Liver (tissue), 3 donors: Measurements from ENCODE around the gene DSCAM.

ENCODE experiments used
- ATF3 ChIP-seq: IDR thresholded peaks from 2 replicates; pipeline ENCODE4 v1.6.1; 2016; ENCODE audit warnings: antibody characterized with exemption
- CTCF ChIP-seq: fragments of 150-350 bp; IDR thresholded peaks from 2 replicates; pipeline ENCODE4 v1.5.1; 2017; ENCODE audit warnings: improper control_type of control experiment, low read depth, low read length; ENCODE audit not compliant: missing input control
- EGR1 ChIP-seq, 2 donors: IDR thresholded peaks; 2 replicates each; pipeline ENCODE4 v1.6.1; 2016 to 2018; ENCODE audit warnings: antibody characterized with exemption in 2 of 2, low read depth in 2 of 2
- GABPA ChIP-seq, 2 donors: IDR thresholded peaks in 1 of 2; conservative IDR thresholded peaks in 1 of 2; 2 replicates each; pipeline ENCODE4 v1.6.1; 2016; ENCODE audit warnings: antibody characterized with exemption in 2 of 2, mild to moderate bottlenecking in 1 of 2, moderate library complexity in 1 of 2
- JUND ChIP-seq, 2 donors: IDR thresholded peaks; 2 replicates each; pipeline ENCODE4 v1.6.1; 2016; ENCODE audit warnings: antibody characterized with exemption in 2 of 2
- RAD21 ChIP-seq, 2 donors: IDR thresholded peaks; 2 replicates each; pipeline ENCODE4 v1.6.1; 2016; ENCODE audit warnings: antibody characterized with exemption in 2 of 2, mild to moderate bottlenecking in 2 of 2
- SP1 ChIP-seq: IDR thresholded peaks from 2 replicates; pipeline ENCODE4 v1.6.1; 2018; ENCODE audit warnings: antibody characterized with exemption, mild to moderate bottlenecking
- TAF1 ChIP-seq: conservative IDR thresholded peaks from 2 replicates; pipeline ENCODE4 v1.6.1; 2016; ENCODE audit warnings: antibody characterized with exemption, mild to moderate bottlenecking
- YY1 ChIP-seq: IDR thresholded peaks from 2 replicates; pipeline ENCODE4 v1.6.1; 2016; ENCODE audit warnings: antibody characterized with exemption, mild to moderate bottlenecking
- donor health status: healthy.
- donor health status: healthy.

GRCh38 chr21:40272037-40272436 is 574.9 kb downstream of the DSCAM start:
- TF ChIP-seq CTCF (no peak), JUND (IDR thresholded peaks at IDR 0.05) (no peak), RAD21 (IDR thresholded peaks at IDR 0.05) (no peak), GABPA (IDR thresholded peaks at IDR 0.05 in 1 of 2, conservative IDR thresholded peaks at IDR 0.05 in 1 of 2) (no peak), EGR1 (IDR thresholded peaks at IDR 0.05; ENCODE audit: low read depth in 2 of 2) (no peak), TAF1 (no peak), ATF3 (no peak), YY1 (no peak), SP1 (no peak)
